ENCODE results near the gene GEMIN7.

Gene GEMIN7, protein sequence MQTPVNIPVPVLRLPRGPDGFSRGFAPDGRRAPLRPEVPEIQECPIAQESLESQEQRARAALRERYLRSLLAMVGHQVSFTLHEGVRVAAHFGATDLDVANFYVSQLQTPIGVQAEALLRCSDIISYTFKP

DNA sequence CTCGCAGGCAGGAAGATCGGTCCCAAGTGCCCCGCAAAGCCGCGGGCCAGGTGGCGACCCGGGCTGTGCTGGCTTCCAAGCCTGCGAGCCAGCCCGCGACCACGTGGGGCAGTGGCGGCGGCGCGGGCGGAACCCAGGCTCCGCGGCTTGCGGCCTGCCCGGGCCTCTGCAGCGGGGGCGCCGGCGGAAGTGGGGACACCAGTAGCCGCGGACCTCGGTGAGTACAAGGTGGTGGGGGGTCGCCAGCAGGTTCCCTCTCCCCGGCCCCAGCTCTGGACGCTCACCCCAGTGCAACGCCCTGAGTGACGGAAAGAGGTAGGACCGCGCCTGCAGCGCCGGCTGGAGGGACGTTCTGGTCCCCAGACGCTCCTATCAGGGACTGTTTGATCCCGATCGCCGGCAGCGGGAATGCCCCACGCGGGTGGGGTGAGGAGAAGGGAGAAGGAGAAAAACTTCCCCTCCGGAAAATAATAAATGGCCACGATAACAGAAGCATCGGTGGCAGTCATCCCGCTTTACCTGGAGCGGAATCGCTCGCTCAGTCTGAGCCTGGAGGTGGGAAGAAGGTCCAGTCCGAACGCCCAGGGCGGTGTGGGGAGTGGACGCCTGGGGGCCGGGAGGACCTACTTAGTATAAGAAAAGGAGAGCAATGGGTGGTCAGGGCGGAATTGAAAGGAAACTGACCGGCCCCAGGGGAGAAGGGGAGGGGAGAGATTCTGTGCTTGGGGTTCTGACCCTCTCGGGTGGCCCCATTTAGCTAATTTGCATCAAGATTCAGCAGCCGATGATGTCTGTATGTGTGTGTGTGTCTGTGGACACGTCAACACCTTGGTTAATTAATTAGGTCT lies at the start of gene GEMIN7:
GEMIN7 (plus strand) TSS at position 198 of the 848 bp plus-strand sequence. CDS start 10,855 bp downstream, outside the sequence.
- DNase-seq = peak; percentile 85

DNA sequence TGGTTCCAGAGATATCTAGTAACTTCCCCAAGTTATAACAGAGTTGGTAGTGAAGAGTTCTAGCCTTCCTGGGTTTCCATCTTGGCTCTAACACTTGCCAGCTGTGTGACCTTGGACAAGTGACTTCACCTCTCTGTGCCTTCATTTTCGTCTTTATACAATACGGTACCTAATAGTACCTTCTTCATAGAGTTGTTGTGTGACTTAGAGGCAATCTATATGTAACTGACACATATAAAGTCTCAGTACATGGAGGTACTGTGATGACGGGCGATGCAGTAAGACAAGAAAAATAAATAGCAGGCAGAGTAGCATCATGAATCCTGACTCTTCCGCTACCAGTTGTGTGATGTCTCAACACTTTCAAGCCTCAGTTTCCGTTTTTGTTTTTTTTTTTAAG lies 48.2 kb upstream of the GEMIN7 start:
- DNase-seq = no peak

DNA sequence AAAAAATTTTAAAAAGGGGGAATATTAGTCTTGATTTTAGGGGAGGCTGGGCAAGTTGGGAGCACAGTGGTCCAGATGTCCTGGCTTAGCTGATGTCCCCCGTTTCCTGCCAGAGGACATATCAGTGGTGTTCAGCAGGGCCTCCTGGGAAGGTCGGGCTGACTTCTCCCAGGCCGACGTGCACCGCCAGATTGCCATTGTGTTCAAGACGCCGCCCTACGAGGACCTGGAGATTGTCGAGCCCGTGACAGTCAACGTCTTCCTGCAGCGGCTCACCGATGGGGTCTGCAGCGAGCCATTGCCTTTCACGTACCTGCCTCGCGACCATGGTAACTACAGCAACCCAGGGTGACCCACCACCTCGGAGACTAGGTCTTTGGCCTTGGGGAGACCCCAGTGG lies 46.6 kb upstream of the GEMIN7 start:
- DNase-seq = no peak

DNA sequence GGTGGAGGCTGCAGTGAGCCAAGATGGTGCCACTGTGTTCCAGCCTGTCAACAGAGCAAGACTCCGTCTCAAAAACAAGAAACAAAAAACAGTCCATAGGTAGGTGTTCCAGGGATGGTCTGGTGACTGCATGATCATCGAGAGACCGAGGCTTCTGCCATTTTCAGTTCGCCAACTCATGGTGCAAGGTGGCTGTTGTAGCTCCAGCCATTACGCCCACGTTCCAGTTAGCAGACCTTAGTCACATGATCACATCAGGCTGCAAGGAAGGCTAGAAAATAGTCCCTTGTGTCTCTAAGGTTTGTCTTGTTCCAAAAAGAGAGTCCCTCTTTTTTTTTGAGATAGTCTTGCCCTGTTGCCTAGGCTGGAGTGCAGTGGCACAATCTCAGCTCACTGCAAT lies 43.3 kb upstream of the GEMIN7 start:
- DNase-seq = no peak

DNA sequence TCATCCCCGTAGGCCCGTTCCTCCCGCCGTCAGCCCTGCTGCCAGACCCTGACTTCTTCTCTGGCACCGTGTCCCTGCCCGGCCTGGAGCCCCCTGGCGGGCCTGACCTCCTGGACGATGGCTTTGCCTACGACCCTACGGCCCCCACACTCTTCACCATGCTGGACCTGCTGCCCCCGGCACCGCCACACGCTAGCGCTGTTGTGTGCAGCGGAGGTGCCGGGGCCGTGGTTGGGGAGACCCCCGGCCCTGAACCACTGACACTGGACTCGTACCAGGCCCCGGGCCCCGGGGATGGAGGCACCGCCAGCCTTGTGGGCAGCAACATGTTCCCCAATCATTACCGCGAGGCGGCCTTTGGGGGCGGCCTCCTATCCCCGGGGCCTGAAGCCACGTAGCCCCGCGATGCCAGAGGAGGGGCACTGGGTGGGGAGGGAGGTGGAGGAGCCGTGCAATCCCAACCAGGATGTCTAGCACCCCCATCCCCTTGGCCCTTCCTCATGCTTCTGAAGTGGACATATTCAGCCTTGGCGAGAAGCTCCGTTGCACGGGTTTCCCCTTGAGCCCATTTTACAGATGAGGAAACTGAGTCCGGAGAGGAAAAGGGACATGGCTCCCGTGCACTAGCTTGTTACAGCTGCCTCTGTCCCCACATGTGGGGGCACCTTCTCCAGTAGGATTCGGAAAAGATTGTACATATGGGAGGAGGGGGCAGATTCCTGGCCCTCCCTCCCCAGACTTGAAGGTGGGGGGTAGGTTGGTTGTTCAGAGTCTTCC lies 41.5 kb upstream of the GEMIN7 start:
- DNase-seq = no peak

DNA sequence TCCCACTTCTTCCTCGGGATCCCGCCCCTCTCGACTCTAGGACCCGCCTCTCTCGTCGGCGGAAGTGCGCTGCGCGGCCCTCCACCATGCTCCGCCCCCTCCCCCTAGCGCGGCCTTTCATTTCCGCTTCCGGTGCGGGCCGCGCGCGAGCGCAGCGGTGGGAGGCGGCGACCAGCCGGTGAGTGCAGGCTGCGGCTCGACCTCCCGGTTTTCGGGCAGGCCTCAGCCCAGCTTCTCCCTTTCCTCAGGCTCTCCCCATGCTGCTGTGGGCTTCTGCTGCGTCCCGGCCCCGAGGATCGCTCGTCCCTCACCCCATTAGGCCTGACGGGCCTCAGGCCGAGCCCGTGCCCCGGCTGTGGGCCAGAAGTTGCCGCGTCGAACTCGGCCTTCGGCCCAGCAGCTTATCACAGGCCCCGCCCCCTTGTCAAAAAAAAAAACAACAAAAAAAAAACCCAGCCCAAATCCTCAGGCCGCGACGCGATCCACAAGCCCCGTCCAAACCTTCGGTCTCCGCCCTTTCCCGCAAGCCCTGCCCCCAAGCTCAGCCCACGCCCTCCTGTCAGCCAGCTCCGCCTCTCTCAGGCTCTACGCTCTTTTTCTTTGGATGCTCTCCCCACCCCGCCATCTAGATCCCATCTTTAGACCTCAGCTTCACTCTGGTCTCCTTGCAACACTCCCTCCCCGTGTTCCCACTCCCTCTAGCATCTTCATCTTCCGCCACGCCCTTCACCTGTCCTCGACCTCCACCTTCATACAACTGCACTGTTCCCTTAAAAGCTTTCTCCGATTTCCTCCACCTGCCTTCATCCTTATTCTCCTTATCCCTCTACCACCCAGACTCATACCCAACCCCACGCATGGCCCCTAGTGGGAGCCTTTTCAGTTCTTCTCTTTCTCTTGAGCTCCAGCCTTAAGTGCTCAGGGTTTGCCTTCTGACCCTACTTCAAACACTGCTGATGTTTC lies 39.8 kb upstream of the GEMIN7 start, which contains the start of gene CLASRP:
CLASRP (plus strand) TSS at position 115 of the 963 bp plus-strand sequence. CDS start 1,168 bp downstream, outside the sequence.
- DNase-seq = peak; percentile 90

DNA sequence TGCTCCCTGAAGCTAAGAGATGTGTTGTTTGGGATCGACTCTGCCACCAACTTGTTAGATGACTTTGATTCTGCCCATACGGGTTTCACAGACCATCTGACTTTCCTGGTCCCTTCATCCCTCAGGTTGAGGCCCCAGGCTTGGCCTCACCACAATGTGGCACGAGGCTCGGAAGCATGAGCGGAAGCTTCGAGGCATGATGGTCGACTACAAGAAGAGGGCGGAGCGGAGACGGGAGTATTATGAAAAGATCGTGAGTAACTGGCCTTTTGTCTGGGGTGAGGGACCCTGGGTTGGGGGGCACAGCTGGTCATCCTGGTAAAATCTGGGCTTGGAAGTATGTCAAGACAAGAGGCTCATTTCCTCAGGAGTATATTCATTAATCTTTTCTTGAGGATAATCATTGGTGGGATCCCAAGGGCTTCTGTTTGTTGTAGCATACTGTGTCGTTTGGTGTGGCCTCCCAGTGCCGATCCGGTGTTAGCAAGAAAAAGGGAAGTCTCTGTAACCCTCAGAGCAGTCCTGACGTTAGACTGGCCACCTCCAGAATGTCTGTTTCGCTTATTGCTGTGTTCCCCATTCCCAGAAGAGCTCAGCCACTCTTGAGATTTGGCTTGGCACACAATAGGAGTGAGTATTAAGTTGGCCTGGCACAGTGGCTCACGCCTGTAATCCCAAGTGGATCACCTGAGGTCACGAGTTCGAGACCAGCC lies 38.8 kb upstream of the GEMIN7 start:
- no peak for DNase-seq

DNA sequence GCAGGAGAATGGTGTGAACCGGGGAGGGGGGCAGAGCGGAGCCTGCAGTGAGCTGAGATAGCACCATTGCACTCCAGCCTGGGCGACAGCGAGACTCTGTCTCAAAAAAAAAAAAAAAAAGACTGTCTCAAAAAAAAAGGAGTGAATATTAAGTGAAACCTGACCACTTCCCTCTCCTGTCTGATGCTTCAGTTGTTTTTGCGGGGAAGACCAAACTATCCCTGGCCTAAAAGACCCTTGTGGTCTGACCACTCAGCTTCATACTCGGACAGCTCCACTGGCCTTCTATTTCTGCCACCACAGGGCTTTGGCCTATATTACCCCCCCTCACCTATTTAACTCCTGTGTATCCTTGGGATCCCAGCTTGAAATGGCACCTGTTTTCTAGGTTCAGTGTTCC lies 37.9 kb upstream of the GEMIN7 start:
- DNase-seq = no peak

DNA sequence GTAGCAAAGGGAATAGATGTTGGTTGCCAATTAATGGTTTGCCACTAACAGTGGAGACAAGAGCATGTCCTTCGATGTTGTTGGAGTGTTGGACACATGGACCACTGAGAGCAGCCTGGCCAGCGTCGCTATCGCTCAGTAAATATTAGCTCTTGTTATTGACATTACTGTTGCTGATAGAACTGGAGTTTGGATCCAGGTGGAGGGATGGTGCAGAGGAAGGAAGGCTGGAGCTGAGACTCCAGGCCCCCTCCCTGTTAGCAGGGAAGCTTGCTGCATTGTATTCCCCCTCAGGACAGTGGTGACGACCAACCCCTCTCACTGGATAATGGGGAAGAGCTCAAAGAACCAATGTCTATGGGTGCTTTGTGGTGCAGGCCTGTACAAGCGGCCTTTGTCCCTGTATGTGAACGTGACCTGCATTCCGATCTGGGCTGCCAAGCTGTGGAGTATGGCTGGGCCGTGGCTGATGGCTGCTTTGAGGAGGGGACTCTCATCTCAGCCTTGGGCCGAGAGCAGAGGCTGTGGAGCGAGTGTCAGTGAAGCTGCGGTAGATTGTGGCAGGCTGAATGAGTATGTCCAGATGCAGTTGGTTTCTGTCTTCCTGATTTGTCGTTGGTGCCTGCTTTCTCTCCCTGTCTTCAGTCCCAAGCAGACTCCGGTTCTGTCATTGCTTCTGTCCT lies 33.2 kb upstream of the GEMIN7 start:
- DNase-seq = no peak

DNA sequence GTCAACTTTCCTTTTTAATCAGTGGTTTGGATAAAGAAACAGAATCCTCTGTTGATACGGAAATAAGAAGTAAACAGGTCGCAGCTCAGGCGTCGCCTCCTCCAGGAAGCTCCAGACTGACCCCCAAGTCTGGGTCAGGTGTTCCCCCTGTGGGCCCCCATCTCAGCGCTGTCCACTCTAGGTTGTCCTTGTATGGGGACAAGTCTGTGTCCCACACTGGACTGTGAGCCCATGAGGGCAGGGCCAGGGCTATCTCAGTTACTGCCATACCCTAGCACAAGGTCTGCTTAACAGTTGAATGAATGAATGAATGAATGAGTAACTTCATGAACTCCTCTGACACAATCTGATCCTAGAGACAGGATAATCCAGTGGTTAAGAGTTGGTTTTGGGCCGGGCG lies 32.7 kb upstream of the GEMIN7 start:
- DNase-seq = no peak

DNA sequence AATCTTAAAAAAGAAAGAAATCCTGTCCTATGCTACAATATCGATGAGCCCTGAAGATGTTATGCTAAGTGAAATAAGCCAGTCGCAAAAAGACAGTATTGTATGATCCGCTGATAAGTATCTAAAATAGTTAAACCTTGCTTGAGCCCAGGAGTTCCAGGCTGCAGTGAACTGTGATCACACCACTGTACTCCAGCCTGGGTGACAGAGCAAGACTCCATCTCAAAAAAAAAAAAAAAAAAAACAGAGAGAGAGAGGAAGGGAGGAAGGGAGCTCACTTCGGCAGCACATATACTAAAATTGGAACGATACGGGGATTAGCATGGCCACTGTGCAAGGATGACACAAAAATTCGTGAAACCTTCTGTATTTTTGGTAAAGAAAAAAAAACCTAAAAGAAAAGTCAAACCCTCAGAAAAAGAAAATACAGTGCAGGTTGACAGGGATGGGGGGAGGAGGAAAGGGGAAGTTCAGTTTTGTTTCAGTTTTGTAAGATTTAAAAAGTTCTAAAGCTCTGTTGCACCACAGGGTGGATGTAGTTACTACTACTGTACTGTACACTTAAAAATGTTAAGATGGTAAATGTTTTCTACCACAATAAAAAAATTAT lies 31.8 kb upstream of the GEMIN7 start:
- DNase-seq = no peak

DNA sequence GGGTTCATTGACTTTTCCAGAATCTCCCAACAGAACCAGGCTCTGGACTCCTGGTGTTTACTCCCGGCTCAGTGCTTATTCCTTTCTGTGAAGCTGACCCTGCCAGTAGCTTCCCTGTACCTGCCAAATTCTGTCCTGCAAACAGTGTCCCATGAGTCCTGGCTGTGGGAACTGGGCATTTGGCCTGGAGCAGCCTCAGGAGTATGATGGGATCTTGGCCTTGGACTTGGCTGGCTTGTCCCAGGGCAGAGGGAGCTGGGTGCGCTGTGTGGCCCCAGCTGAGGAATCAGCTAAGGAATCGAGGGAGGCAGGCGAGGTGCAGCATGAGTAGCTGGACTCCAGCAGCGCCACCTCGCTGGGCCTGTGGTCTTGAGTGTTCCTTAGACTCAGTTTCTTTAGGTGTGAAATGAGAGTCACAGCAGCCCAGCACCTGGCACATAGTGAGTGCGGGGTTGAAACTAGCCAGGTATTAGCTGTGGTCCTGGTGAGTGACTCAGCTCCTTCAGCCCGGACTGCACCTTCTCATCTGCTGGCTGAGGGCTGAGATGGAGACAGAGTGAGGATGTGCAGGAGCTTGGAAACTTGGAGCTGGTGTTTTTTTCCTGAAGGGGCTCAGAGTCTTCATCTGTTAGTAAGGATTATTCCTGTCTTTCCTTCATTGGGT lies 29.9 kb upstream of the GEMIN7 start:
- DNase-seq = no peak

DNA sequence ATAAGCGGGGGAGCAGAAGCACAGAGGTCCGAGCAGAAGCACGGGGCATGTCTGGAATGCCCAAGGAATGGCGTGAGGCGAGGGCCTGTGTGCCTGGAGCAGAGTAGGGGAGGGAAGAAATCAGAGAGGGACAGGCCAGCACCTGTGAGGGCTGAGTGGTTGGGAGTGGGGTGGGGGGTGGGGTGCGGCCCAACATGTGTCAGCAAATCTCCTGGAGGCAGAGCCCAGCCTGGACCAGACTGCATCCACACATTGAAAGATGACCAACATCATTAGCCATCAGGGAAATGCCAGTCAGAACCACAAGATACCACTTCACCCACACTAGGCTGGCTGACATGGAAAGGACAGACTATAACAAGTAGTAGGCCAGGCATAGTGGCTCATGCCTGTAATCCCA lies 29.0 kb upstream of the GEMIN7 start:
- no peak for DNase-seq

DNA sequence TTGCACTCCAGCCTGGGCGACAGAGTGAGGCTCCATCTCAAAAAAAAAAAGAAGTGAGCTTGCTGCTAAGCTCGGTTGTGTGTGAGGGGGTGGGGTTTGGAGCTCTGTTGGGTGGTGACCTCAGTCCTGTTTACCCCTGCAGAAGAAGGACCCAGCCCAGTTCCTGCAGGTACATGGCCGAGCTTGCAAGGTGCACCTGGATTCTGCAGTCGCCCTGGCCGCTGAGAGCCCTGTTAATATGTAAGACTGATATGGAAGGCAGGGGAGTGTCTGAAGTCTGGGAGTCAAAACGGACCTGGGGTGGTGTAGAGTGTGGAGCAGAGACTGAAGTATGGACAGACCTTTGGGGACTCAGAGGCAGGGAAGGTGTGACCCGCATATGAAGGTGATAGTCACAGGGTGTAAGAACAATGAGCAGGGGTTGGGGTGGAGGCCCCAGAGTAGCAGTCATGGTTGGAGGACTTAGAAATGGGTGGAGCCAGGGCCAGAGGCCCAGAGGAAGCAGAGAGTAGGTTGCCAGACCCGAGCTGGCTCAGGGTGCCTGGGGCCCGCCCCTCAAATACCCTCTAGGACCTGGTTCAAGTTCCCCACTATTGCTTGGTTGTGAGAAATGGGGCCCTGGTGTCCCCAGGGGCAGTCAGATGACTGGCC lies 27.0 kb upstream of the GEMIN7 start:
- no peak for DNase-seq

DNA sequence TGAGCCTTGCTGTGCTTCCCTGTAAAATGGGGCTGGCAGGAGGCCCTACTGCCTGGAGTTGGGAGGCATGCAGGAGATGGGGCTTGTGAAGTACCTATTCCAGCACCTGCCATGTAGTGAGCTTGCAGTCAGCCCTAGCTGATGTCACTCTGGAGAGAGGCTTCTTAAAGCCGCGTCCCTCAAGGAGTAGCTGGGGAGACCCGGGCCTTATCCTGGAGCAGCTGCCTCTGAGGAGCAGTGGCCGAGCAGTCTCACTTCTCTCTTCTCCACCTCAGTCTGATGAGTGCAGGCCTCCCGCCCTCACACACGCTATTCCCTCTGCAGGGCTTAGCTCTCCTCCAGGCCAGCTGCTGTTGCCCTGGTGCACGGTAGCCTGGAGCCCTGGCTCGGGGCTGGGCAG lies 22.2 kb upstream of the GEMIN7 start:
- no peak for DNase-seq

DNA sequence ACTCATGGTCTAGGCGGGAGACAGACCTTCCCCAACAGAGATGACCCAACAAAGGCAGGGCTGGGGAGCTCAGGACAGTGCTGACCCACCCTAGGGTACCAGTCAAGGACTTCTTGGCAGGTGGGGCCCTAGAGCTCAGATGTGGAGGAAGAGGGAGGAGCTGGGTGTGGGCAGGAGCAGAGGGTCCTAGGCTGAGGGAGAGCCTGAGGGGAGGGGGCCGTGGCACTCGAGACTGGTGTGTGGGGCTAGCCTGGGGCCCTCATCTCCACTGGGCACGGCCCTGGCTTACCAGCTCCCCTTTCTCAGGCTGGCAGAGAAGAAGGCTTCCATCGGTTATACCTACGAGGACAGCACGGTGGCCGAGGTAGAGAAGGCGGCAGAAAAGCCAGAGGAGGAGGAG lies 21.6 kb upstream of the GEMIN7 start:
- DNase-seq = no peak

DNA sequence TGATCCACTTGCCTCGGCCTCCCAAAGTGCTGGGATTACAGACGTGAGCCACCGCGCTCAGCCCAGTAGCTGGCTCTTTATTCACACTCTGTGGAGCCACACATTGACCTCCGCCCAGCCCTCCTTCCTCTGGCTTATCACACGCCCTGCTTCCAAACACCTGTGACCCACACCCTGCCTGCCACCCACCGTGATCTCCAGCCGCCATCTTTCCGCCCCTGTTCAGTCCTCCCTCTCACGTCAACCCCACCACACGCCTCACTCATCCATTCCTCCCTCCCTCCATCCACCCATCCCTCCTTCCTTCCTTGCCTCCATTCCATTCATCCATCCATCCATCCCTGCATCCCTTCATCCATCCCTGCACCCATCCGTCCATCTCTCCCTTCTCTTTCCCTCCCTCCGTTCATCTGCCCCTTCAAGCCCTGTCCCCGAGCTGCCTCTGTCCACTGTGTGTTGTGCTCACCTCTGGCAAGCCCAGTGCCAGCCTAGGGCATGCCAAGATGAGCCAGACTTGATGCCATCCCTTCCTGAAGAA lies 20.4 kb upstream of the GEMIN7 start:
- DNase-seq = no peak

DNA sequence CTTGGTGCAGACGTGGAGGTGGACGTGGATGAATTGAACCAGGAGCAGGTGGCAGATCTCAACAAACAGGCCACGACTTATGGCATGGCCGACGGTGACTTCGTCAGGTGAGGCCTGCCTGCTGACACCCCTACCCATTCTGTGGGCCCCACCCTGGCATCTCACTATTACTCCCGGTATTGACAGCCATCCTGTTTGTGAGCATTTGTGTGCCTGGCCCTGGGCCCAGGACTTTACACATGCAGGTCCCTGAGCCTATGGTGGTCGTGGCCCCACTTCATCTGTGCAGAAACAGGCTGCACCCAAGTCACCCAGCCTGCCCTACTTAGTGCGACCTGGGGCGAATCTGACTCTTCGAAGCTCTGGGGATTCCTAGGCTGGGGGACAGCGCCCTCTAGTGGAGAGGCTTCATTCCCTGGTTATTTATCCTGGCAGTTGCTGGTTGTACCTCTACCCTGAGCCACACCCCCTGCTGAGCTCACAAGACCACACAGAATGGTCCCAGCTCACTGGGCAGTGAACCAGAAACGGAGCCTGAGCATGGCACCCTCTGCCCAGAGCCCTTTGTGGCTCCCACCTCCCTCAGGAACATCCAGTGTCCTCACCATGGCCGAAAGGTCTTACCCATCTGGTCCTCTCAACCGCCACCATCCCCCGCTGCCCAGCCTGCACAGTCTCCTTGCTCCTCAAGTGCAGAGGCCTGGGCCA lies 19.6 kb upstream of the GEMIN7 start:
- DNase-seq = peak; percentile 84

DNA sequence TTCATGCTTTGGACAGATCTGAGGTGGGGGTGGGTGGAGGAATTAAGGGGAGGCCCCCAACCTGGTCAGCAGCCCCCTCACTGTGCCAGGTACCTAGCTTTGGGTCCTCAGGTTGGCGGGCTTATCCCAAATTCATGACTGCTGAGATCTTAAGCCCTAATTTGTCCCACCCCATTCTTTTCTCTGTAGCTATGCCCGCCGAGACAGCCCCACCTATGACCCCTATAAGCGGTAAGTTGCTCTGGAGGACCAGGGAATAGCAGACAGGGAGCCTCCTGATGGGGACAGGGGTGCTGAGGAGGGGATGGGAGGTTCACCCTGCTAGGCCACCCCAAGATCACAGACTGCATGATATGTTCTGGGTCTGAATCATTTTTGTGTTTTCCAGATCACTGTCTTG lies 17.1 kb upstream of the GEMIN7 start:
- no peak for DNase-seq

All from activated CD4-positive, alpha-beta T cell treated with anti-CD3 and anti-CD28 coated beads, Interleukin-2, amount 50 U/mL, for 16 hours (primary cell).